NCI-H1417 treated with DMSO at 0.1 percent for 48 hours (cell line): Measurements from ENCODE around the gene SCD.

Experiments
- DNase-seq: peaks from one replicate; lab custom pipeline; 2025; lab: John Stamatoyannopoulos, UW

Gene SCD

DNA sequence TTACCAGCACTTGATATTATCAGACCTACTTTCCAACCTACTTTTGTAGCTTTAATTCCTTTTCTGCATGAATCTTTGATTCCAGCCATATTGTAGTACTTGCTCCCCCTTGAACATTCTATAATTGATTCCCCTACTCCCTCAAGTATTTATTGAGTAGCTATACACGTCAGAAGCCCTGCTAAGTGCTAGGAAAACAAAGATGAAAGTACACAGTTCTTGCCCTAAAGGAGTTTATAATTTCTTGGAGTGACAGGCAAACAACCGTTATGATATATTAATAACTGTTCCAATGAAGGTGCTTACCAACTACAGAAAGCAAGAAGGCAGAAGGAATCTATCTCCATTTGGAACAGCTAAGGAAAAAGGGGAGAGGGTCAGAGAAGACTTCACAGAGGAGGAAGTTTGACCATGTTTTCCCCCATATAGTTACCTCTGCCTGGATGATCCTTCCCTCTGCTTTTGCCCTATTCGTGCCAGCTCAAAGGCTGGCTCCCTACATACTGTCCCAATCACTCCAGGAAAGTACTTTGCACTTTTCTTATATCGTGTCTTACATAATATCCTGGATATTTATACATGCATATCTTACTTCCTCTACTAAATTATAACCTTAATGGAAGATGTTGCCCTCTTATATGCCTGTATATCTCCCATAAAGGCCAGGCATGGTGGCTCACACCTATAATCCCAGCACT is 54.7 kb downstream of the SCD start:
- no peak for DNase-seq

DNA sequence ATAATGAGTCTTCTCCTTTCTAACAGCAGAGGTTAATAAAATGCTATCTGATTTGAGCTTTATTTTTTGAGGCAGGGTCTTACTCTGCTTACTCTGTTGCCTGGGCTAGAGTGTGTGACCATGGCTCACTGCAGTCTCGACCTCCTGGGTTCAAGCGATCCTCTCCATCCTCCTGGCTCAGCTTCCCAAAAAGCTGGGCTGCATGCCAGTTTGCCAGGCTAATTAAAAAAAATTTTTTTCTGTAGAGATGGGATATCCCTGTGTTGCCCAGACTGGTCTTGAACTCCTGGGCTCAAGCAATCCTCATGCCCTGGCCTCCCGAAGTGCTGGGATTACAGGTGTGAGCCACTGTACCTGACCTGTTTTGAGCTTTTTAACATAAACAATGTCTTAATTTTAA is 56.7 kb downstream of the SCD start:
- no peak for DNase-seq

DNA sequence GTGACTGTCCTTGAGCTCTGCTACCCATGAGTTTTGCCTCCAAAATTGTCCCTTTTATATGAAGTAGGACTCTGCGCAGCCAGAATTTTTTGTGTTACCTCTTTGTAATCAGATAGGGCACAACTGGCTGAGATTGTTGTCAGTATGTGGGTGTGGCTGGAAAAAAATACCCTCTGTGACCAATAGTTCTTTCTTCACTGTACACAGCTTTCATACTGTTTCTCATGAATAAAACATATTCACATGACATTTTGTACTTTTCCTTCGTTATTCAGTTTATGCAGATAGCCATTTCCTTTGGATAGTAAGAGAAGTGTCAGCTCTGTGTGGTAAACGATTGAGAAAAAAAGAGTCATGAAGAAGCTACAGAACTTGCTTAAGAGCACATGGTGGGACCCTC is 66.1 kb downstream of the SCD start:
- no peak for DNase-seq
